Endothelial cell of umbilical vein (primary cell): Measurements from ENCODE around the gene CRKL. TPM values are rescaled to one million over a fixed set of nuclear protein-coding genes. Genes with fewer than 3 reads are reported as not detected.
A peak's percentile ranks its signal among the peaks of the same experiment; 100 is the strongest.

ENCODE experiments used
- BruUV-seq: library from RNA; stranded (reverse); fragments of 400-500 nt; replicated peaks from 2 replicates; lab custom pipeline; 2021; lab: Mats Ljungman, UMichigan
- CTCF ChIA-PET: fragments of 300-600, 350-600 bp; sonication (Branson Sonifier 250); formaldehyde crosslinking; loops from one replicate; lab custom pipeline; 2021; ENCODE audit warnings: antibody characterized with exemption, inconsistent platforms; lab: Charles Lee
- POLR2A ChIA-PET: fragments of 300-600, 350-600 bp; sonication (Branson Sonifier 250); formaldehyde crosslinking; loops from one replicate; lab custom pipeline; 2021; ENCODE audit warnings: antibody characterized with exemption, inconsistent platforms; lab: Charles Lee
- DNase-seq: peaks from one replicate; pipeline ENCODE4 v3.0.0-alpha.2; 2011; ENCODE audit warnings: low read depth, low spot score
- FAIRE-seq: peaks from 2 replicates; lab custom pipeline; 2011; peaks lifted over from hg19 to GRCh38; lab: Jason Lieb, UNC
- H2AFZ ChIP-seq: 2 replicates; pipeline ENCODE4 v1.6.0; 2012; ENCODE audit warnings: low read depth, low read length, control low read depth, inconsistent platforms
- H3K27ac ChIP-seq: 2 replicates; pipeline ENCODE4 v1.5.1; 2011; ENCODE audit warnings: low read depth, mild to moderate bottlenecking, control low read depth, low read length, moderate library complexity; ENCODE audit not compliant: insufficient read depth
- H3K27me3 ChIP-seq, 2 experiments: 2 replicates each; pipeline versions ENCODE4 v1.6.0 to v1.6.1; 2011; ENCODE audit warnings: low read length in 2 of 2, mixed read lengths in 1 of 2; ENCODE audit not compliant: control insufficient read depth in 2 of 2, insufficient read depth in 2 of 2
- H3K36me3 ChIP-seq, 2 experiments: 2 replicates in 1 of 2; 3 replicates in 1 of 2; pipeline ENCODE4 v1.5.1; 2011; ENCODE audit warnings: low read length in 2 of 2, mild to moderate bottlenecking in 1 of 2, moderate library complexity in 1 of 2; ENCODE audit not compliant: control insufficient read depth in 2 of 2, insufficient read depth in 2 of 2; ENCODE audit errors: extremely low read depth in 1 of 2
- H3K4me1 ChIP-seq: 3 replicates; pipeline ENCODE4 v1.5.1; 2011; ENCODE audit warnings: mild to moderate bottlenecking, low read length; ENCODE audit not compliant: control insufficient read depth, insufficient read depth; ENCODE audit errors: extremely low read depth
- H3K4me2 ChIP-seq: 2 replicates; pipeline ENCODE4 v1.6.1; 2011; ENCODE audit warnings: low read length, control low read depth, mixed read lengths; ENCODE audit not compliant: insufficient read depth
- H3K4me3 ChIP-seq, 3 experiments: fragments of 200-600 bp in 1 of 3; sonication (generic), shearing (Covaris generic) in 1 of 3; replicated peaks in 1 of 3; 2 replicates each; pipeline ENCODE4 v1.5.1; 2011 to 2016; ENCODE audit warnings: control low read depth in 3 of 3, low read length in 3 of 3, mild to moderate bottlenecking in 2 of 3, inconsistent platforms in 1 of 3, low read depth in 1 of 3, moderate library complexity in 1 of 3; ENCODE audit not compliant: insufficient read depth in 1 of 3
- H3K79me2 ChIP-seq: 2 replicates; pipeline ENCODE4 v1.6.0; 2012; ENCODE audit warnings: low read length, inconsistent platforms; ENCODE audit not compliant: control insufficient read depth, insufficient read depth
- H3K9ac ChIP-seq: replicated peaks from 2 replicates; pipeline ENCODE3; 2011; ENCODE audit warnings: low read length, control low read depth; ENCODE audit not compliant: insufficient read depth; ENCODE audit errors: extremely low read depth
- H3K9me1 ChIP-seq: replicated peaks from 3 replicates; pipeline ENCODE4 v1.6.0; 2011; ENCODE audit warnings: mild to moderate bottlenecking, low read length; ENCODE audit not compliant: control insufficient read depth, insufficient read depth; ENCODE audit errors: extremely low read depth
- H3K9me3 ChIP-seq: replicated peaks from 2 replicates; pipeline ENCODE4 v1.5.1; 2012; ENCODE audit warnings: low read length, inconsistent platforms; ENCODE audit not compliant: control insufficient read depth, insufficient read depth
- H4K20me1 ChIP-seq: replicated peaks from 2 replicates; pipeline ENCODE3; 2011; ENCODE audit warnings: mild to moderate bottlenecking, low read length; ENCODE audit not compliant: control insufficient read depth, insufficient read depth; ENCODE audit errors: extremely low read depth
- CTCF ChIP-seq, 2 donors: IDR thresholded peaks; 1 replicate in 1 of 2; 2 replicates in 1 of 2; pipeline ENCODE4 v1.5.1; 2011; ENCODE audit warnings: low read length in 2 of 2, mild to moderate bottlenecking in 2 of 2, moderate library complexity in 2 of 2, control low read depth in 1 of 2, inconsistent platforms in 1 of 2, low read depth in 1 of 2; ENCODE audit not compliant: insufficient read depth in 1 of 2; ENCODE audit errors: extremely low read depth in 1 of 2
- EZH2 ChIP-seq: IDR thresholded peaks from 2 replicates; pipeline ENCODE4 v1.6.1; 2012; ENCODE audit warnings: borderline replicate concordance, low read depth, mild to moderate bottlenecking, moderate library complexity, low read length, inconsistent platforms; ENCODE audit not compliant: severe bottlenecking
- FOS ChIP-seq: IDR thresholded peaks from 2 replicates; pipeline ENCODE4 v1.6.1; 2011; ENCODE audit warnings: mild to moderate bottlenecking, low read length, moderate library complexity, borderline replicate concordance; ENCODE audit not compliant: insufficient read depth
- GATA2 ChIP-seq: IDR thresholded peaks from 2 replicates; pipeline ENCODE4 v1.7.0; 2011; ENCODE audit warnings: low read depth, mild to moderate bottlenecking, moderate library complexity, mixed read lengths, low read length; ENCODE audit not compliant: insufficient read length, insufficient read depth
- JUN ChIP-seq: IDR thresholded peaks from 2 replicates; pipeline ENCODE4 v1.6.1; 2011; ENCODE audit warnings: borderline replicate concordance, low read depth; ENCODE audit not compliant: insufficient read length, insufficient read depth
- POLR2A ChIP-seq: IDR thresholded peaks from 2 replicates; pipeline ENCODE4 v1.6.1; 2012; ENCODE audit warnings: low read depth, mild to moderate bottlenecking, control low read depth, low read length
- POLR2AphosphoS5 ChIP-seq: IDR thresholded peaks from 2 replicates; pipeline ENCODE4 v1.6.1; 2012; ENCODE audit warnings: low read depth, mild to moderate bottlenecking, control low read depth, low read length, moderate library complexity; ENCODE audit not compliant: insufficient read depth
- dilution Hi-C: fragments of 300-500 bp; cut with MboI; formaldehyde crosslinking; loops from one replicate; pipeline ENCODE4 v1.15.0; 2019; ENCODE audit warnings: low sequenced_read_pairs; ENCODE audit not compliant: extremely low pct_ligation_motif_present
- intact Hi-C: fragments of 100-400 bp; cut with micrococcal nuclease; formaldehyde crosslinking; loops from one replicate; pipeline ENCODE4 v1.10.0; 2022
- polyA plus RNA-seq, 4 experiments: library from polyadenylated mRNA; depleted of rRNA in 3 of 4; stranded (reverse) in 3 of 4; unstranded in 1 of 4; fragments of >200 nt; gene quantifications; 2 replicates each; pipeline versions ENCODE4 v1.2.1 to v1.2.3, GENCODE V29; 2011 to 2012; ENCODE audit warnings: missing spikeins in 1 of 4
- total RNA-seq: library from RNA; stranded (reverse); gene quantifications from 2 replicates; pipeline ENCODE4 v1.2.3, GENCODE V29; 2021

CRKL gene
- total and polyA plus RNA-seq, 2 donors (not counting 3 experiments of a cell fraction or from before 2014, with no cell fraction given): 18.0 to 50.6 TPM

GRCh38 chr22:20946080-20946986 is 29.1 kb downstream of the CRKL start:
- peak; percentile 66 for DNase-seq
- H3K9me1 ChIP-seq: no peaks in the 10 kb centered on the region
- peaks cover 13 to 14% of the 10 kb centered on the region in 2 experiments for H3K36me3 ChIP-seq
- ChIA-PET POLR2A (no interaction called here), CTCF (no interaction called here)
- no peak overlapping the region for H3K4me3 ChIP-seq
- peak overlapping the region; percentile 64 for H3K4me2 ChIP-seq
- peak; percentile 56 for TF ChIP-seq JUN
- TF ChIP-seq FOS: peak; percentile 38
- TF ChIP-seq POLR2AphosphoS5: peak; percentile 51
- TF ChIP-seq EZH2: no peak
- TF ChIP-seq GATA2: no peak
- TF ChIP-seq CTCF (IDR thresholded peaks at IDR 0.05; ENCODE audit: extremely low read depth in 1 of 2, insufficient read depth in 1 of 2, low read depth in 1 of 2, low read length in 2 of 2): no peak
- TF ChIP-seq POLR2A: no peak
- no peaks in the 10 kb centered on the region for H3K9me3 ChIP-seq
- no TSS peak for BruUV-seq
- H3K27ac ChIP-seq: peak overlapping the region; percentile 6
- H3K79me2 ChIP-seq: peaks cover 95% of the 10 kb centered on the region
- H3K9ac ChIP-seq: no peak overlapping the region
- peaks cover 19% of the 10 kb centered on the region for H3K4me1 ChIP-seq
- no peaks in the 10 kb centered on the region for H3K27me3 ChIP-seq
- intact Hi-C loops: no loop called here
- H4K20me1 ChIP-seq: peaks cover 16% of the 10 kb centered on the region
- no peak overlapping the region for H2AFZ ChIP-seq
- dilution Hi-C loops: no loop called here
- peak; percentile 97 for FAIRE-seq
